Endothelial cell of umbilical vein (primary cell): ENCODE data around the gene DMD. TPM values are rescaled to one million over a fixed set of nuclear protein-coding genes. Genes with fewer than 3 reads are reported as not detected.
"Not testable (repeated sequence)": the region's sequence is repeated elsewhere in the genome, so short reads cannot be mapped to it uniquely, and the experiment has no call there.

ENCODE experiments used
- BruUV-seq: library from RNA; stranded (reverse); fragments of 400-500 nt; replicated peaks from 2 replicates; lab custom pipeline; 2021; lab: Mats Ljungman, UMichigan
- CTCF ChIA-PET: fragments of 300-600, 350-600 bp; sonication (Branson Sonifier 250); formaldehyde crosslinking; loops from one replicate; lab custom pipeline; 2021; ENCODE audit warnings: antibody characterized with exemption, inconsistent platforms; lab: Charles Lee
- POLR2A ChIA-PET: fragments of 300-600, 350-600 bp; sonication (Branson Sonifier 250); formaldehyde crosslinking; loops from one replicate; lab custom pipeline; 2021; ENCODE audit warnings: antibody characterized with exemption, inconsistent platforms; lab: Charles Lee
- DNase-seq: peaks from one replicate; pipeline ENCODE4 v3.0.0-alpha.2; 2011; ENCODE audit warnings: low read depth, low spot score
- FAIRE-seq: peaks from 2 replicates; lab custom pipeline; 2011; peaks lifted over from hg19 to GRCh38; lab: Jason Lieb, UNC
- H2AFZ ChIP-seq: 2 replicates; pipeline ENCODE4 v1.6.0; 2012; ENCODE audit warnings: low read depth, low read length, control low read depth, inconsistent platforms
- H3K27ac ChIP-seq: 2 replicates; pipeline ENCODE4 v1.5.1; 2011; ENCODE audit warnings: low read depth, mild to moderate bottlenecking, control low read depth, low read length, moderate library complexity; ENCODE audit not compliant: insufficient read depth
- H3K27me3 ChIP-seq, 2 experiments: 2 replicates each; pipeline versions ENCODE4 v1.6.0 to v1.6.1; 2011; ENCODE audit warnings: low read length in 2 of 2, mixed read lengths in 1 of 2; ENCODE audit not compliant: control insufficient read depth in 2 of 2, insufficient read depth in 2 of 2
- H3K36me3 ChIP-seq, 2 experiments: 2 replicates in 1 of 2; 3 replicates in 1 of 2; pipeline ENCODE4 v1.5.1; 2011; ENCODE audit warnings: low read length in 2 of 2, mild to moderate bottlenecking in 1 of 2, moderate library complexity in 1 of 2; ENCODE audit not compliant: control insufficient read depth in 2 of 2, insufficient read depth in 2 of 2; ENCODE audit errors: extremely low read depth in 1 of 2
- H3K4me1 ChIP-seq: 3 replicates; pipeline ENCODE4 v1.5.1; 2011; ENCODE audit warnings: mild to moderate bottlenecking, low read length; ENCODE audit not compliant: control insufficient read depth, insufficient read depth; ENCODE audit errors: extremely low read depth
- H3K4me2 ChIP-seq: 2 replicates; pipeline ENCODE4 v1.6.1; 2011; ENCODE audit warnings: low read length, control low read depth, mixed read lengths; ENCODE audit not compliant: insufficient read depth
- H3K4me3 ChIP-seq, 3 experiments: fragments of 200-600 bp in 1 of 3; sonication (generic), shearing (Covaris generic) in 1 of 3; replicated peaks in 1 of 3; 2 replicates each; pipeline ENCODE4 v1.5.1; 2011 to 2016; ENCODE audit warnings: control low read depth in 3 of 3, low read length in 3 of 3, mild to moderate bottlenecking in 2 of 3, inconsistent platforms in 1 of 3, low read depth in 1 of 3, moderate library complexity in 1 of 3; ENCODE audit not compliant: insufficient read depth in 1 of 3
- H3K79me2 ChIP-seq: 2 replicates; pipeline ENCODE4 v1.6.0; 2012; ENCODE audit warnings: low read length, inconsistent platforms; ENCODE audit not compliant: control insufficient read depth, insufficient read depth
- H3K9ac ChIP-seq: replicated peaks from 2 replicates; pipeline ENCODE3; 2011; ENCODE audit warnings: low read length, control low read depth; ENCODE audit not compliant: insufficient read depth; ENCODE audit errors: extremely low read depth
- H3K9me1 ChIP-seq: replicated peaks from 3 replicates; pipeline ENCODE4 v1.6.0; 2011; ENCODE audit warnings: mild to moderate bottlenecking, low read length; ENCODE audit not compliant: control insufficient read depth, insufficient read depth; ENCODE audit errors: extremely low read depth
- H3K9me3 ChIP-seq: replicated peaks from 2 replicates; pipeline ENCODE4 v1.5.1; 2012; ENCODE audit warnings: low read length, inconsistent platforms; ENCODE audit not compliant: control insufficient read depth, insufficient read depth
- H4K20me1 ChIP-seq: replicated peaks from 2 replicates; pipeline ENCODE3; 2011; ENCODE audit warnings: mild to moderate bottlenecking, low read length; ENCODE audit not compliant: control insufficient read depth, insufficient read depth; ENCODE audit errors: extremely low read depth
- EZH2 ChIP-seq: IDR thresholded peaks from 2 replicates; pipeline ENCODE4 v1.6.1; 2012; ENCODE audit warnings: borderline replicate concordance, low read depth, mild to moderate bottlenecking, moderate library complexity, low read length, inconsistent platforms; ENCODE audit not compliant: severe bottlenecking
- FOS ChIP-seq: IDR thresholded peaks from 2 replicates; pipeline ENCODE4 v1.6.1; 2011; ENCODE audit warnings: mild to moderate bottlenecking, low read length, moderate library complexity, borderline replicate concordance; ENCODE audit not compliant: insufficient read depth
- GATA2 ChIP-seq: IDR thresholded peaks from 2 replicates; pipeline ENCODE4 v1.7.0; 2011; ENCODE audit warnings: low read depth, mild to moderate bottlenecking, moderate library complexity, mixed read lengths, low read length; ENCODE audit not compliant: insufficient read length, insufficient read depth
- JUN ChIP-seq: IDR thresholded peaks from 2 replicates; pipeline ENCODE4 v1.6.1; 2011; ENCODE audit warnings: borderline replicate concordance, low read depth; ENCODE audit not compliant: insufficient read length, insufficient read depth
- MYC ChIP-seq: IDR thresholded peaks from one replicate; pipeline ENCODE4 v1.6.1; 2011; ENCODE audit warnings: mild to moderate bottlenecking, low read depth, low read length
- POLR2A ChIP-seq: IDR thresholded peaks from 2 replicates; pipeline ENCODE4 v1.6.1; 2012; ENCODE audit warnings: low read depth, mild to moderate bottlenecking, control low read depth, low read length
- POLR2AphosphoS5 ChIP-seq: IDR thresholded peaks from 2 replicates; pipeline ENCODE4 v1.6.1; 2012; ENCODE audit warnings: low read depth, mild to moderate bottlenecking, control low read depth, low read length, moderate library complexity; ENCODE audit not compliant: insufficient read depth
- dilution Hi-C: fragments of 300-500 bp; cut with MboI; formaldehyde crosslinking; loops from one replicate; pipeline ENCODE4 v1.15.0; 2019; ENCODE audit warnings: low sequenced_read_pairs; ENCODE audit not compliant: extremely low pct_ligation_motif_present
- intact Hi-C: fragments of 100-400 bp; cut with micrococcal nuclease; formaldehyde crosslinking; loops from one replicate; pipeline ENCODE4 v1.10.0; 2022
- polyA plus RNA-seq, 4 experiments: library from polyadenylated mRNA; depleted of rRNA in 3 of 4; stranded (reverse) in 3 of 4; unstranded in 1 of 4; fragments of >200 nt; gene quantifications; 2 replicates each; pipeline versions ENCODE4 v1.2.1 to v1.2.3, GENCODE V29; 2011 to 2012; ENCODE audit warnings: missing spikeins in 1 of 4
- total RNA-seq: library from RNA; stranded (reverse); gene quantifications from 2 replicates; pipeline ENCODE4 v1.2.3, GENCODE V29; 2021
- TF ChIP-seq, protein P1 (sequence below): IDR thresholded peaks from 2 replicates; pipeline ENCODE4 v1.6.1; 2011; ENCODE audit not compliant: insufficient read depth, insufficient read length
- TF ChIP-seq, protein P2 (sequence below), 2 donors: IDR thresholded peaks; 1 replicate in 1 of 2; 2 replicates in 1 of 2; pipeline ENCODE4 v1.5.1; 2011; ENCODE audit warnings: low read length in 2 of 2, mild to moderate bottlenecking in 2 of 2, moderate library complexity in 2 of 2, control low read depth in 1 of 2, inconsistent platforms in 1 of 2, low read depth in 1 of 2; ENCODE audit not compliant: insufficient read depth in 1 of 2; ENCODE audit errors: extremely low read depth in 1 of 2

DMD gene
- total and polyA plus RNA-seq, 2 donors (not counting 3 experiments of a cell fraction or from before 2014, with no cell fraction given) = 7.3 to 9.0 TPM

GRCh38 chrX:33078273-33078672 is 133.1 kb downstream of the DMD start:
- POLR2A ChIA-PET = no interaction called here
- no peaks in the 10 kb centered on the region for H3K9me3 ChIP-seq
- intact Hi-C loops = no loop called here
- no peak overlapping the region for H3K4me2 ChIP-seq
- dilution Hi-C loops = no loop called here
- no peaks in the 10 kb centered on the region for H3K36me3 ChIP-seq
- BruUV-seq = no TSS peak
- no peaks in the 10 kb centered on the region for H3K27me3 ChIP-seq
- H3K79me2 ChIP-seq = no peaks in the 10 kb centered on the region
- H3K27ac ChIP-seq = no peak overlapping the region
- no peak for FAIRE-seq
- CTCF ChIA-PET = interaction anchor here (0.5 kb wide), 1 partner anchor 266 kb away, joined by 3 read pairs; no protein-coding TSS in a partner anchor
- DNase-seq = no peak
- no peaks in the 10 kb centered on the region for H4K20me1 ChIP-seq
- no peaks in the 10 kb centered on the region for H3K9me1 ChIP-seq
- no peak overlapping the region for H3K4me3 ChIP-seq
- no peak overlapping the region for H2AFZ ChIP-seq
- H3K4me1 ChIP-seq = no peaks in the 10 kb centered on the region
- H3K9ac ChIP-seq = no peak overlapping the region
- TF ChIP-seq, protein P1, sequence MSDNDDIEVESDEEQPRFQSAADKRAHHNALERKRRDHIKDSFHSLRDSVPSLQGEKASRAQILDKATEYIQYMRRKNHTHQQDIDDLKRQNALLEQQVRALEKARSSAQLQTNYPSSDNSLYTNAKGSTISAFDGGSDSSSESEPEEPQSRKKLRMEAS = no peak
- TF ChIP-seq EZH2 (no peak), MYC (no peak), JUN (no peak), POLR2A (no peak), POLR2AphosphoS5 (no peak), FOS (no peak), GATA2 (no peak)
- TF ChIP-seq, protein P2, sequence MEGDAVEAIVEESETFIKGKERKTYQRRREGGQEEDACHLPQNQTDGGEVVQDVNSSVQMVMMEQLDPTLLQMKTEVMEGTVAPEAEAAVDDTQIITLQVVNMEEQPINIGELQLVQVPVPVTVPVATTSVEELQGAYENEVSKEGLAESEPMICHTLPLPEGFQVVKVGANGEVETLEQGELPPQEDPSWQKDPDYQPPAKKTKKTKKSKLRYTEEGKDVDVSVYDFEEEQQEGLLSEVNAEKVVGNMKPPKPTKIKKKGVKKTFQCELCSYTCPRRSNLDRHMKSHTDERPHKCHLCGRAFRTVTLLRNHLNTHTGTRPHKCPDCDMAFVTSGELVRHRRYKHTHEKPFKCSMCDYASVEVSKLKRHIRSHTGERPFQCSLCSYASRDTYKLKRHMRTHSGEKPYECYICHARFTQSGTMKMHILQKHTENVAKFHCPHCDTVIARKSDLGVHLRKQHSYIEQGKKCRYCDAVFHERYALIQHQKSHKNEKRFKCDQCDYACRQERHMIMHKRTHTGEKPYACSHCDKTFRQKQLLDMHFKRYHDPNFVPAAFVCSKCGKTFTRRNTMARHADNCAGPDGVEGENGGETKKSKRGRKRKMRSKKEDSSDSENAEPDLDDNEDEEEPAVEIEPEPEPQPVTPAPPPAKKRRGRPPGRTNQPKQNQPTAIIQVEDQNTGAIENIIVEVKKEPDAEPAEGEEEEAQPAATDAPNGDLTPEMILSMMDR (IDR thresholded peaks at IDR 0.05; ENCODE audit: extremely low read depth in 1 of 2, insufficient read depth in 1 of 2, low read depth in 1 of 2, low read length in 2 of 2) = no peak

GRCh38 chrX:33073660-33074059 is 137.7 kb downstream of the DMD start:
- H3K4me2 ChIP-seq, dilution Hi-C loops, BruUV-seq, H3K9ac ChIP-seq, H3K4me1 ChIP-seq, H4K20me1 ChIP-seq, H3K4me3 ChIP-seq, H3K27ac ChIP-seq, intact Hi-C loops, H3K9me3 ChIP-seq, DNase-seq, H3K79me2 ChIP-seq, H2AFZ ChIP-seq, H3K36me3 ChIP-seq, H3K27me3 ChIP-seq, FAIRE-seq, H3K9me1 ChIP-seq, POLR2A ChIA-PET, CTCF ChIA-PET: not testable (repeated sequence)
